Testis (tissue), 3 donors: Measurements from ENCODE around the gene RMDN2. TPM values are rescaled to one million over a fixed set of nuclear protein-coding genes. Genes with fewer than 3 reads are reported as not detected.

Experiments
- DNase-seq: peaks from one replicate; pipeline ENCODE4 v3.0.0-alpha.2; 2019
- H3K27ac ChIP-seq, 2 donors: fragments of 200-600 bp; sonication (generic); one replicate each; pipeline ENCODE4 v1.5.1; 2019
- H3K27me3 ChIP-seq: fragments of 200-600 bp; sonication (generic); one replicate; pipeline ENCODE4 v1.5.1; 2019
- H3K36me3 ChIP-seq: fragments of 200-600 bp; sonication (generic); one replicate; pipeline ENCODE4 v1.5.1; 2017; ENCODE audit warnings: low read depth; ENCODE audit errors: missing control alignments
- H3K4me1 ChIP-seq: fragments of 200-600 bp; sonication (generic); one replicate; pipeline ENCODE4 v1.5.1; 2019
- H3K4me3 ChIP-seq, 2 donors: fragments of 200-600 bp; sonication (generic); one replicate each; pipeline ENCODE4 v1.5.1; 2017 to 2019
- H3K9me3 ChIP-seq: fragments of 200-600 bp; sonication (generic); one replicate; pipeline ENCODE4 v1.5.1; 2017
- CTCF ChIP-seq, 3 experiments: fragments of 450-650 bp in 2 of 3; fragments of 200-600 bp in 1 of 3; sonication (generic) in 1 of 3; IDR thresholded peaks; one replicate each; pipeline ENCODE4 v1.5.1; 2016 to 2019; ENCODE audit warnings: antibody characterized with exemption in 3 of 3, mild to moderate bottlenecking in 2 of 3, moderate library complexity in 1 of 3
- POLR2A ChIP-seq: fragments of 450-650 bp; IDR thresholded peaks from one replicate; pipeline ENCODE4 v1.6.1; 2017; ENCODE audit warnings: antibody characterized with exemption, mild to moderate bottlenecking, moderate library complexity
- whole genome bisulfite sequencing, 2 donors: methylation state at CpG; one replicate each; pipeline ENCODE4 v1.1.5; 2018; 5-methylcytosine and 5-hydroxymethylcytosine counted together
- intact Hi-C: fragments of 100-400 bp; cut with DNase I; formaldehyde crosslinking; loops from one replicate; pipeline ENCODE4 v1.15.1; 2023; ENCODE audit warnings: low total_unique reads
- polyA plus RNA-seq: library from polyadenylated mRNA; stranded (reverse); fragments of 350-450 nt; fragmentation: Illumina TruSeq; extraction: RNeasy Lipid Tissue Mini Kit (QIAGEN cat#74804); gene quantifications from one replicate; pipeline ENCODE4 v1.2.3, GENCODE V29; 2014; ENCODE audit warnings: low read depth, low replicate concordance; ENCODE audit not compliant: insufficient read depth
- total RNA-seq, 2 donors: library from RNA; depleted of rRNA; stranded (reverse); fragments of >200 nt; gene quantifications; one replicate each; pipeline ENCODE4 v1.2.3, GENCODE V29; 2016

Gene RMDN2
- total and polyA plus RNA-seq, 3 donors from 2014 or later = 22.8 to 34.9 (median 31.6) TPM

- intact Hi-C loops = no loop called here
- no peak overlapping the region for H3K27ac ChIP-seq
- WGBS, 2 donors = 80 to 85% methylated on average over 7 of the region's 7 CpGs
Observed at GRCh38 chr2:38035968-38036367, 110.9 kb downstream of the RMDN2 start.

GRCh38 chr2:38037325-38037724 is 112.2 kb downstream of the RMDN2 start:
- Histone ChIP-seq H3K4me1 (peaks cover 4% of the 10 kb centered on the region), H3K36me3 (no peaks in the 10 kb centered on the region), H3K4me3 (no peak overlapping the region), H3K9me3 (no peaks in the 10 kb centered on the region), H3K27ac (peak overlapping the region; percentile 61 to 74), H3K27me3 (no peaks in the 10 kb centered on the region)
- TF ChIP-seq POLR2A = no peak
- no peak for TF ChIP-seq CTCF (IDR thresholded peaks at IDR 0.05)
- WGBS, 2 donors = 54 to 68% methylated on average over 4 of the region's 4 CpGs
- no peak for DNase-seq
- intact Hi-C loops = no loop called here

More at GRCh38 chr2:38035968-38036367, 110.9 kb downstream of the RMDN2 start:
- H3K9me3 ChIP-seq = no peaks in the 10 kb centered on the region
- DNase-seq = no peak
- no peak overlapping the region for H3K4me3 ChIP-seq
- H3K36me3 ChIP-seq = no peaks in the 10 kb centered on the region
- TF ChIP-seq POLR2A = no peak
- no peaks in the 10 kb centered on the region for H3K27me3 ChIP-seq
- H3K4me1 ChIP-seq = peaks cover 4% of the 10 kb centered on the region

GRCh38 chr2:38037757-38038621 is 112.9 kb downstream of the RMDN2 start:
- peak in 1 of 3 experiments; percentile 36 for TF ChIP-seq CTCF (IDR thresholded peaks at IDR 0.05)
- no peak for TF ChIP-seq POLR2A
- WGBS, 2 donors = 7 to 16% methylated on average over 35 to 38 of the region's 38 CpGs
- peak; percentile 53 for DNase-seq
- H3K27me3 ChIP-seq = no peaks in the 10 kb centered on the region
- H3K36me3 ChIP-seq = no peaks in the 10 kb centered on the region
- peaks cover 4% of the 10 kb centered on the region for H3K4me1 ChIP-seq
- peak overlapping the region; percentile 36 to 37 for H3K4me3 ChIP-seq
- H3K27ac ChIP-seq = peak overlapping the region; percentile 61 to 74
- H3K9me3 ChIP-seq = no peaks in the 10 kb centered on the region
- intact Hi-C loops = no loop called here

GRCh38 chr2:38038682-38039081 is 113.6 kb downstream of the RMDN2 start:
- no peak for DNase-seq
- peak overlapping the region; percentile 61 to 74 for H3K27ac ChIP-seq
- 40 to 44% methylated on average over 3 to 5 of the region's 5 CpGs for WGBS, 2 donors
- peaks cover 4% of the 10 kb centered on the region for H3K4me1 ChIP-seq
- intact Hi-C loops = no loop called here
- H3K27me3 ChIP-seq = no peaks in the 10 kb centered on the region
- no peaks in the 10 kb centered on the region for H3K36me3 ChIP-seq
- TF ChIP-seq POLR2A (no peak), CTCF (IDR thresholded peaks at IDR 0.05) (no peak)
- H3K4me3 ChIP-seq = peak overlapping the region; percentile 36 to 37
- H3K9me3 ChIP-seq = no peaks in the 10 kb centered on the region

GRCh38 chr2:38039121-38039910 is 114.2 kb downstream of the RMDN2 start:
- Histone ChIP-seq H3K4me3 (no peak overlapping the region), H3K27ac (no peak overlapping the region), H3K9me3 (no peaks in the 10 kb centered on the region), H3K36me3 (no peaks in the 10 kb centered on the region), H3K27me3 (no peaks in the 10 kb centered on the region), H3K4me1 (peaks cover 4% of the 10 kb centered on the region)
- 55 to 73% methylated on average over 9 of the region's 9 CpGs for WGBS, 2 donors
- intact Hi-C loops = no loop called here
- no peak for TF ChIP-seq CTCF (IDR thresholded peaks at IDR 0.05)
- DNase-seq = no peak
